NCI-H2107 treated with DMSO at 0.1 percent for 48 hours (cell line): Measurements from ENCODE around the gene WASHC1.
"Not testable (repeated sequence)": the region's sequence is repeated elsewhere in the genome, so short reads cannot be mapped to it uniquely, and the experiment has no call there.

Source experiments
- DNase-seq: peaks from one replicate; lab custom pipeline; 2025; ENCODE audit not compliant: unreplicated experiment; lab: John Stamatoyannopoulos, UW

Gene WASHC1

DNA sequence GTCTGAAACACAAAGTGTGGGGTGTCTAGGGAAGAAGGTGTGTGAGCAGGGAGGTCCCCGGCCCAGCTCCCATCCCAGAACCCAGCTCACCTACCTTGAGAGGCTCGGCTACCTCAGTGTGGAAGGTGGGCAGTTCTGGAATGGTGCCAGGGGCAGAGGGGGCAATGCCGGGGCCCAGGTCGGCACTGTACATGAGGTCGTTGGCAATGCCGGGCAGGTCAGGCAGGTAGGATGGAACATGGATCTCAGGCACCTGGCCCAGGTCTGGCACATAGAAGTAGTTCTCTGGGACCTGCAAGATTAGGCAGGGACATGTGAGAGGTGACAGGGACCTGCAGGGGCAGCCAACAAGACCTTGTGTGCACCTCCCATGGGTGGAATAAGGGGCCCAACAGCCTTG lies 12.4 kb downstream of the WASHC1 start:
- DNase-seq = not testable (repeated sequence)

DNA sequence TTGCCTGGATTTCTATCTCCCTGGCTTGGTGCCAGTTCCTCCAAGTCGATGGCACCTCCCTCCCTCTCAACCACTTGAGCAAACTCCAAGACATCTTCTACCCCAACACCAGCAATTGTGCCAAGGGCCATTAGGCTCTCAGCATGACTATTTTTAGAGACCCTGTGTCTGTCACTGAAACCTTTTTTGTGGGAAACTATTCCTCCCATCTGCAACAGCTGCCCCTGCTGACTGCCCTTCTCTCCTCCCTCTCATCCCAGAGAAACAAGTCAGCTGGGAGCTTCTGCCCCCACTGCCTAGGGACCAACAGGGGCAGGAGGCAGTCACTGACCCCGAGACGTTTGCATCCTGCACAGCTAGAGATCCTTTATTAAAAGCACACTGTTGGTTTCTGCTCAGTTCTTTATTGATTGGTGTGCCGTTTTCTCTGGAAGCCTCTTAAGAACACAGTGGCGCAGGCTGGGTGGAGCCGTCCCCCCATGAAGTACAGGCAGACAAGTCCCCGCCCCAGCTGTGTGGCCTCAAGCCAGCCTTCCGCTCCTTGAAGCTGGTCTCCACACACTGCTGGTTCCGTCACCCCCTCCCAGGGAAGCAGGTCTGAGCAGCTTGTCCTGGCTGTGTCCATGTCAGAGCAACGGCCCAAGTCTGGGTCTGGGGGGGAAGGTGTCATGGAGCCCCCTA lies 15.0 kb downstream of the WASHC1 start:
- not testable (repeated sequence) for DNase-seq

DNA sequence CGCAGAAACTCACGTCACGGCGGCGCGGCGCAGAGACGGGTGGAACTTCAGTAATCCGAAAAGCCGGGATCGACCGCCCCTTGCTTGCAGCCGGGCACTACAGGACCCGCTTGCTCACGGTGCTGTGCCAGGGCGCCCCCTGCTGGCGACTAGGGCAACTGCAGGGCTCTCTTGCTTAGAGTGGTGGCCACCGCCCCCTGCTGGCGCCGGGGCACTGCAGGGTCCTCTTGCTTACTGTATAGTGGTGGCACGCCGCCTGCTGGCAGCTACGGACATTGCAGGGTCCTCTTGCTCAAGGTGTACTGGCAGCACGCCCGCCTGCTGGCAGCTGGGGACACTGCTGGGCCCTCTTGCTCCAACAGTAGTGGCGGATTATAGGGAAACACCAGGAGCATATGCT lies 18.1 kb downstream of the WASHC1 start:
- not testable (repeated sequence) for DNase-seq

DNA sequence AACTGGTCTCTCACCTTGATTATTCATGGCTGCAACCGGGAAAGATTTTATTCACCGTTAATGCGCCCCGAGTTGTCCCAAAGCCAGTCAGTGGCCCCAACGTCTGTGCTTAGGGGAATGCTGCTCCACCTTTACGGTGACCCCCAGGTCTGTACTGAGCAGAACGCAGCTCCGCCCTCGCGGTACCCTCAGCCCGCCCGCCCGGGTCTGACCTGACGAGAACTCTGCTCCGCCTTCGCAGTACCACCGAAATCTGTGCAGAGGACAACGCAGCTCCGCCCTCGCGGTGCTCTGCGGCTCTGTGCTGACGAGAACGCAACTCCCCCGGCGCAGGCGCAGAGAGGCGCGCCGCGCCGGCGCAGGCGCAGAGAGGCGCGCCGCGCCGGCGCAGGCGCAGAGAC lies 18.6 kb downstream of the WASHC1 start:
- not testable (repeated sequence) for DNase-seq

DNA sequence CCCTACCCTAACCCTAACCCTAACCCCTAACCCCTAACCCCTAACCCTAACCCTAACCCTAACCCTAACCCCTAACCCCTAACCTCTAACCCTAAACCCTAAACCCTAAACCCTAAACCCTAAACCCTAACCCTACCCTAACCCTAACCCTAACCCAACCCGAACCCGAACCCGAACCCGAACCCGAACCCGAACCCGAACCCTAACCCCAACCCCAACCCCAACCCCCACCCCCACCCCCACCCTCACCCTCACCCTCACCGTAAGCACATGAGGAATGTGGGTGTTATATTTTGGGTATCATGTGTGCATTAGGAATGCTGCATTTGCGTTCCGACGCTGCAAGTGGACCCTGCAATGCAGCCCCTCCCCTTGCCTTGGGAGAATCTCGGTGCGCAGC lies 19.0 kb downstream of the WASHC1 start:
- not testable (repeated sequence) for DNase-seq
